K562 (cell line): ENCODE data around the gene UBA1. TPM values are rescaled to one million over a fixed set of nuclear protein-coding genes. Genes with fewer than 3 reads are reported as not detected.

Experiments
- ATAC-seq: fragments of 200-7000 bp; cut with Tn5 transposase; 3 replicates; pipeline ENCODE4 v1.9.1; 2020; ENCODE audit warnings: moderate library complexity
- BruUV-seq: library from RNA; stranded (reverse); fragments of 400-500 nt; replicated peaks from 2 replicates; lab custom pipeline; 2021; lab: Mats Ljungman, UMichigan
- CTCF ChIA-PET: fragments of 300-600 bp; formaldehyde crosslinking; extraction: SDS; loops from one replicate; lab custom pipeline; 2021; ENCODE audit warnings: low intra/inter-chr PET ratio; lab: Yijun Ruan, JAX
- POLR2A ChIA-PET: fragments of 300-600, 350-650 bp; sonication (Branson Sonifier 250); formaldehyde crosslinking; extraction: SDS; loops from one replicate; lab custom pipeline; 2021; ENCODE audit warnings: antibody characterized with exemption, inconsistent platforms; lab: Yijun Ruan, JAX
- DNase-seq, 4 experiments: peaks; one replicate each; pipeline versions ENCODE4 v3.0.0 to v3.0.0-alpha.2; 2011 to 2018; ENCODE audit warnings: low spot score in 3 of 4, mixed read lengths in 3 of 4; ENCODE audit errors: extremely low read depth in 1 of 4
- FAIRE-seq: peaks from 2 replicates; lab custom pipeline; 2011; peaks lifted over from hg19 to GRCh38; lab: Jason Lieb, UNC
- H2AFZ ChIP-seq: 2 replicates; pipeline ENCODE4 v1.6.0; 2011; ENCODE audit warnings: low read depth, low read length, control low read depth, inconsistent platforms
- H3K27ac ChIP-seq: fragments of 200-600 bp; 3 replicates; pipeline ENCODE4 v1.8.0; 2011; ENCODE audit warnings: low read depth, mild to moderate bottlenecking, control low read depth, inconsistent platforms, low read length, moderate library complexity, mixed read lengths; ENCODE audit errors: extremely low read depth
- H3K27me3 ChIP-seq, 2 experiments: fragments of 300-600 bp in 1 of 2; 2 replicates in 1 of 2; 3 replicates in 1 of 2; pipeline versions ENCODE4 v1.6.0 to v1.8.0; 2011; ENCODE audit warnings: inconsistent platforms in 2 of 2, low read length in 2 of 2, mild to moderate bottlenecking in 1 of 2, mixed read lengths in 1 of 2, moderate library complexity in 1 of 2; ENCODE audit not compliant: control insufficient read depth in 2 of 2, insufficient read depth in 2 of 2
- H3K36me3 ChIP-seq: fragments of 300-600 bp; 3 replicates; pipeline ENCODE4 v1.8.0; 2011; ENCODE audit warnings: mild to moderate bottlenecking, low read length, inconsistent platforms; ENCODE audit not compliant: control insufficient read depth, insufficient read depth
- H3K4me1 ChIP-seq, 2 experiments: fragments of 200-600 bp in 1 of 2; replicated peaks in 1 of 2; 2 replicates in 1 of 2; 3 replicates in 1 of 2; pipeline versions ENCODE4 v1.5.1 to v1.8.0; 2011; ENCODE audit warnings: inconsistent platforms in 2 of 2, low read length in 2 of 2, mild to moderate bottlenecking in 1 of 2, mixed read lengths in 1 of 2, moderate library complexity in 1 of 2; ENCODE audit not compliant: control insufficient read depth in 2 of 2, insufficient read depth in 2 of 2
- H3K4me2 ChIP-seq: 2 replicates; pipeline ENCODE4 v1.6.1; 2011; ENCODE audit warnings: low read length, control low read depth, inconsistent platforms, mixed read lengths; ENCODE audit not compliant: insufficient read depth
- H3K4me3 ChIP-seq: fragments of 200-600 bp; sonication (generic), shearing (Covaris generic); 2 replicates; pipeline ENCODE4 v1.5.1; 2016; ENCODE audit warnings: control low read depth, inconsistent platforms
- H3K79me2 ChIP-seq: fragments of 200-600 bp; 3 replicates; pipeline ENCODE4 v1.8.0; 2011; ENCODE audit warnings: low read length, inconsistent platforms; ENCODE audit not compliant: control insufficient read depth, insufficient read depth
- H3K9ac ChIP-seq, 2 experiments: 2 replicates each; pipeline versions ENCODE4 v1.6.0 to v1.6.1; 2011; ENCODE audit warnings: low read depth in 2 of 2, low read length in 2 of 2, control low read depth in 1 of 2, inconsistent platforms in 1 of 2, mild to moderate bottlenecking in 1 of 2, mixed read lengths in 1 of 2; ENCODE audit not compliant: insufficient read depth in 1 of 2
- H3K9me1 ChIP-seq: one replicate; pipeline ENCODE4 v1.6.0; 2011; ENCODE audit warnings: inconsistent platforms, mild to moderate bottlenecking, low read length, moderate library complexity; ENCODE audit not compliant: control insufficient read depth, insufficient read depth
- H3K9me3 ChIP-seq: replicated peaks from 2 replicates; pipeline ENCODE4 v1.5.1; 2011; ENCODE audit warnings: low read depth, low read length, inconsistent platforms; ENCODE audit not compliant: control insufficient read depth, insufficient read depth
- H4K20me1 ChIP-seq: replicated peaks from 2 replicates; pipeline ENCODE4 v1.6.1; 2011; ENCODE audit warnings: low read length, inconsistent platforms, mixed read lengths; ENCODE audit not compliant: control insufficient read depth, insufficient read depth
- BRD9 ChIP-seq: fragments of 450-650 bp; IDR thresholded peaks from 2 replicates; pipeline ENCODE4 v1.6.1; 2018; ENCODE audit warnings: low read depth; ENCODE audit not compliant: partially characterized antibody
- MXI1 ChIP-seq: IDR thresholded peaks from 2 replicates; pipeline ENCODE4 v1.6.1; 2011; ENCODE audit warnings: low read depth, mild to moderate bottlenecking, improper control_type of control experiment, low read length
- SNRNP70 ChIP-seq: fragments of 200-400 bp; formaldehyde crosslinking; optimal IDR thresholded peaks from 2 replicates; pipeline ENCODE3; 2017; ENCODE audit warnings: low read depth, low read length
- TAL1 ChIP-seq: fragments of 450-650 bp; IDR thresholded peaks from 2 replicates; pipeline ENCODE4 v1.6.1; 2016; ENCODE audit warnings: mild to moderate bottlenecking
- TARDBP ChIP-seq: fragments of 450-650 bp; IDR thresholded peaks from 2 replicates; pipeline ENCODE4 v1.6.1; 2016
- UBTF ChIP-seq, 2 experiments: IDR thresholded peaks; 2 replicates each; pipeline ENCODE4 v1.6.1; 2012; ENCODE audit warnings: improper control_type of control experiment in 2 of 2, low read depth in 2 of 2, low read length in 2 of 2, borderline replicate concordance in 1 of 2
- ZNF197 ChIP-seq: fragments of 200-800 bp; sonication (Bioruptor generic); IDR thresholded peaks from 2 replicates; pipeline ENCODE4 v1.6.1; 2016; ENCODE audit warnings: low read depth, missing genetic modification characterization, missing compliant biosample characterization
- WGBS: fragments of 100-300 bp; shearing (Covaris generic); methylation state at CpG from one replicate; pipeline ENCODE4 v1.1.6; 2016; ENCODE audit warnings: low coverage, mixed read lengths; ENCODE audit not compliant: insufficient coverage; ENCODE audit errors: missing lambda C conversion rate; 5-methylcytosine and 5-hydroxymethylcytosine counted together
- in situ Hi-C: fragments of 300-500 bp; cut with MboI; formaldehyde crosslinking; loops from 4 replicates; pipeline ENCODE4 v1.15.0; 2018; ENCODE audit warnings: inconsistent platforms, mixed read lengths
- intact Hi-C: fragments of 100-400 bp; cut with micrococcal nuclease; formaldehyde crosslinking; loops from 2 replicates; pipeline ENCODE4 v1.14.2; 2022
- polyA plus RNA-seq, 8 experiments: library from polyadenylated mRNA; depleted of rRNA in 4 of 8; stranded (reverse) in 5 of 8; unstranded in 3 of 8; fragments of >200 nt; fragmentation: Nextera tagmentation in 2 of 8; fragmentation: Illumina TruSeq in 1 of 8; extraction: Ambion mirVana in 2 of 8; extraction: Trizol in 1 of 8; gene quantifications; 2 replicates each; pipeline versions ENCODE4 v1.2.1 to v1.2.3, GENCODE V29; 2011 to 2014; ENCODE audit warnings: inconsistent platforms in 1 of 8, missing spikeins in 1 of 8
- total RNA-seq, 7 experiments: library from RNA; depleted of rRNA in 6 of 7; stranded (reverse); fragments of >200 nt in 6 of 7; fragmentation: Illumina TruSeq in 2 of 7; extraction: Trizol in 2 of 7; gene quantifications; 2 replicates each; pipeline versions ENCODE4 v1.2.1 to v1.2.3, GENCODE V29; 2011 to 2021; ENCODE audit warnings: low replicate concordance in 1 of 7
- TF ChIP-seq, protein P1 (sequence below): fragments of 250-450 bp; sonication (Bioruptor Pico); IDR thresholded peaks from 2 replicates; pipeline ENCODE4 v1.4.0; 2020; ENCODE audit warnings: mild to moderate bottlenecking, moderate library complexity
- TF ChIP-seq, protein P2 (sequence below): IDR thresholded peaks from 2 replicates; pipeline ENCODE4 v1.6.1; 2014; ENCODE audit warnings: antibody characterized with exemption

The UBA1 gene
- total and polyA plus RNA-seq, 9 of the 15 experiments (the other 6 are each of a cell fraction or from before 2014, with no cell fraction given): 32.0 to 174 (median 93.6) TPM

GRCh38 chrX:47224266-47224895, 30.8 kb downstream of the UBA1 start:
- intact Hi-C loops: no loop called here

DNA sequence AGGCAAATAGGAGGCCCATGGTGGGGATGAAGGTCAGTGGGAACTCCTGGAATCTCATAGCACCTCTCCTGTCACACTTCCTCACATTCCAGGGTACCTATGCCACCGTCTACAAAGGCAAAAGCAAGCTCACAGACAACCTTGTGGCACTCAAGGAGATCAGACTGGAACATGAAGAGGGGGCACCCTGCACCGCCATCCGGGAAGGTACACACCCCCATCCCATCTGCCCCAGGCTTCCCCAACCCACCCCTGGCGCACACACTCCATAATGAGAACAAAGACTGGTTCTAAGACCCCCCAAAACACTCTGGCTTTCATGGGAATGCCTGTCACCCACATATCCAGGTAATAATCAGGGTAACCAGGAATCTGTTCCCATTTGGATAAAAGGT, 31.3 kb downstream of the UBA1 start:
- H3K4me2 ChIP-seq: no peak overlapping the region
- H3K9me1 ChIP-seq: peaks cover under 1% of the 10 kb centered on the region
- 100% methylated on average over 2 of the region's 4 CpGs for WGBS
- intact Hi-C loops: no loop called here
- no TSS peak for BruUV-seq
- H4K20me1 ChIP-seq: peaks cover 22% of the 10 kb centered on the region
- ChIA-PET POLR2A (interaction anchor here (2.1 kb wide), 1 partner anchor 8 kb away, joined by 10 read pairs; the partner anchor contains the start of gene USP11), CTCF (interaction anchor here (0.6 kb wide), 1 partner anchor 13 kb away, joined by 5 read pairs; no protein-coding TSS in a partner anchor)
- H3K27me3 ChIP-seq: no peaks in the 10 kb centered on the region
- peaks cover 85% of the 10 kb centered on the region; the same call in 2 of the 3 replicates for H3K36me3 ChIP-seq
- peaks cover 8 to 13% of the 10 kb centered on the region in 2 experiments; a peak in 3 of 5 replicates for H3K4me1 ChIP-seq
- H3K9me3 ChIP-seq: no peaks in the 10 kb centered on the region
- in situ Hi-C loops: no loop called here
- H3K79me2 ChIP-seq: peaks cover 29% of the 10 kb centered on the region
- H2AFZ ChIP-seq: no peak overlapping the region
- DNase-seq: no peak
- no peak overlapping the region for H3K27ac ChIP-seq
- no peak for FAIRE-seq
- no peak for ATAC-seq
- H3K4me3 ChIP-seq: no peak overlapping the region
- no peak overlapping the region for H3K9ac ChIP-seq
- TF ChIP-seq TAL1: no peak
- TF ChIP-seq ZNF197 (CRISPR knock-in tag): no peak
- TF ChIP-seq UBTF (IDR thresholded peaks at IDR 0.05; ENCODE audit: borderline replicate concordance in 1 of 2, low read depth in 2 of 2, low read length in 2 of 2): no peak
- TF ChIP-seq SNRNP70: no peak
- TF ChIP-seq, protein P1, sequence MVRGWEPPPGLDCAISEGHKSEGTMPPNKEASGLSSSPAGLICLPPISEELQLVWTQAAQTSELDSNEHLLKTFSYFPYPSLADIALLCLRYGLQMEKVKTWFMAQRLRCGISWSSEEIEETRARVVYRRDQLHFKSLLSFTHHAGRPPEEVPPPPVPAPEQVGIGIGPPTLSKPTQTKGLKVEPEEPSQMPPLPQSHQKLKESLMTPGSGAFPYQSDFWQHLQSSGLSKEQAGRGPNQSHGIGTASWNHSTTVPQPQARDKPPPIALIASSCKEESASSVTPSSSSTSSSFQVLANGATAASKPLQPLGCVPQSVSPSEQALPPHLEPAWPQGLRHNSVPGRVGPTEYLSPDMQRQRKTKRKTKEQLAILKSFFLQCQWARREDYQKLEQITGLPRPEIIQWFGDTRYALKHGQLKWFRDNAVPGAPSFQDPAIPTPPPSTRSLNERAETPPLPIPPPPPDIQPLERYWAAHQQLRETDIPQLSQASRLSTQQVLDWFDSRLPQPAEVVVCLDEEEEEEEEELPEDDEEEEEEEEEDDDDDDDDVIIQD (CRISPR knock-in tag): no peak
- TF ChIP-seq, protein P2, sequence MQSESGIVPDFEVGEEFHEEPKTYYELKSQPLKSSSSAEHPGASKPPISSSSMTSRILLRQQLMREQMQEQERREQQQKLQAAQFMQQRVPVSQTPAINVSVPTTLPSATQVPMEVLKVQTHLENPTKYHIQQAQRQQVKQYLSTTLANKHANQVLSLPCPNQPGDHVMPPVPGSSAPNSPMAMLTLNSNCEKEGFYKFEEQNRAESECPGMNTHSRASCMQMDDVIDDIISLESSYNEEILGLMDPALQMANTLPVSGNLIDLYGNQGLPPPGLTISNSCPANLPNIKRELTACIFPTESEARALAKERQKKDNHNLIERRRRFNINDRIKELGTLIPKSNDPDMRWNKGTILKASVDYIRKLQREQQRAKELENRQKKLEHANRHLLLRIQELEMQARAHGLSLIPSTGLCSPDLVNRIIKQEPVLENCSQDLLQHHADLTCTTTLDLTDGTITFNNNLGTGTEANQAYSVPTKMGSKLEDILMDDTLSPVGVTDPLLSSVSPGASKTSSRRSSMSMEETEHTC: no peak
- TF ChIP-seq MXI1: no peak
- TF ChIP-seq BRD9: no peak

More at GRCh38 chrX:47224266-47224895, 30.8 kb downstream of the UBA1 start:
- H3K4me2 ChIP-seq: no peak overlapping the region
- ATAC-seq (no peak), DNase-seq (no peak), FAIRE-seq (no peak)
- H3K79me2 ChIP-seq: peaks cover 34% of the 10 kb centered on the region
- POLR2A ChIA-PET: interaction anchor here (2.1 kb wide), 1 partner anchor 8 kb away, joined by 10 read pairs; the partner anchor contains the start of gene USP11
- TF ChIP-seq TARDBP: no peak
- peaks cover 27% of the 10 kb centered on the region for H4K20me1 ChIP-seq
- H3K4me3 ChIP-seq: no peak overlapping the region
- H3K4me1 ChIP-seq: peaks cover 12 to 18% of the 10 kb centered on the region in 2 experiments; a peak in 4 of 5 replicates
- peaks cover 5% of the 10 kb centered on the region for H3K9me1 ChIP-seq
- H3K27ac ChIP-seq: no peak overlapping the region
- H3K27me3 ChIP-seq: no peaks in the 10 kb centered on the region
- WGBS: 84% methylated on average over 7 of the region's 17 CpGs
- no peaks in the 10 kb centered on the region for H3K9me3 ChIP-seq
- BruUV-seq: no TSS peak
- in situ Hi-C loops: no loop called here
- CTCF ChIA-PET: no interaction called here
- peaks cover 85% of the 10 kb centered on the region; the same call in 2 of the 3 replicates for H3K36me3 ChIP-seq
- no peak overlapping the region for H3K9ac ChIP-seq
- no peak overlapping the region for H2AFZ ChIP-seq
